ENCODE results near the gene RRBP1. TPM values are rescaled to one million over a fixed set of nuclear protein-coding genes. Genes with fewer than 3 reads are reported as not detected.
"Not testable (repeated sequence)": the region's sequence is repeated elsewhere in the genome, so short reads cannot be mapped to it uniquely, and the experiment has no call there.

The RRBP1 gene
- total RNA-seq, 2 experiments from 2014 or later = 26.4 to 27.2 TPM

GRCh38 chr20:17659801-17660200 is 22.2 kb downstream of the RRBP1 start:
- no peaks in the 10 kb centered on the region for H3K27me3 ChIP-seq (ENCODE audit: control insufficient read depth in 1 of 2, insufficient read depth in 2 of 2, low read length in 2 of 2)
- H3K4me1 Mint-ChIP-seq (ENCODE audit: low read depth) = peaks cover 8% of the 10 kb centered on the region
- no peaks in the 10 kb centered on the region for H3K27me3 Mint-ChIP-seq
- ATAC-seq (ENCODE audit: poor library complexity) = no peak
- no peak for DNase-seq
- no peak for TF ChIP-seq CTCF (IDR thresholded peaks at IDR 0.05)
- POLR2A ChIA-PET = no interaction called here
- intact Hi-C loops (cut with DNase I, micrococcal nuclease) = loop anchor here in 1 of 2 experiments (10.0 kb wide), 1 partner anchor 235 kb away; no protein-coding TSS in a partner anchor
- no peak overlapping the region for H3K4me3 Mint-ChIP-seq
- H3K4me3 ChIP-seq (ENCODE audit: low read length) = no peak overlapping the region
- H3K36me3 Mint-ChIP-seq (ENCODE audit: low read depth) = peaks cover 37% of the 10 kb centered on the region
- peaks cover 8% of the 10 kb centered on the region for H3K4me1 ChIP-seq (ENCODE audit: insufficient read depth, low read length)
- no peaks in the 10 kb centered on the region for H3K9me3 Mint-ChIP-seq
- CTCF ChIA-PET = no interaction called here
- peaks cover 10% of the 10 kb centered on the region for H3K36me3 ChIP-seq (ENCODE audit: insufficient read depth, low read length)
- no peak overlapping the region for H3K27ac ChIP-seq (ENCODE audit: low read depth in 1 of 2, low read length in 2 of 2)
- no peak overlapping the region for H3K27ac Mint-ChIP-seq
- H3K9me3 ChIP-seq (ENCODE audit: control insufficient read depth in 1 of 2, insufficient read depth in 1 of 2, low read length in 2 of 2) = peaks cover 0 to 21% of the 10 kb centered on the region in 2 experiments

- POLR2A ChIA-PET; H3K4me1 ChIP-seq (ENCODE audit: insufficient read depth, low read length); H3K27ac Mint-ChIP-seq; DNase-seq; H3K4me3 Mint-ChIP-seq; H3K4me1 Mint-ChIP-seq (ENCODE audit: low read depth); H3K4me3 ChIP-seq (ENCODE audit: low read length); H3K27me3 Mint-ChIP-seq; CTCF ChIA-PET; H3K9me3 Mint-ChIP-seq; ATAC-seq (ENCODE audit: poor library complexity); H3K27ac ChIP-seq (ENCODE audit: low read depth in 1 of 2, low read length in 2 of 2); H3K27me3 ChIP-seq (ENCODE audit: control insufficient read depth in 1 of 2, insufficient read depth in 2 of 2, low read length in 2 of 2): not testable (repeated sequence)
- H3K36me3 Mint-ChIP-seq (ENCODE audit: low read depth) = peaks cover 37% of the 10 kb centered on the region
- Histone ChIP-seq H3K9me3 (ENCODE audit: control insufficient read depth in 1 of 2, insufficient read depth in 1 of 2, low read length in 2 of 2) (peaks cover 0 to 21% of the 10 kb centered on the region in 2 experiments), H3K36me3 (ENCODE audit: insufficient read depth, low read length) (peaks cover 10% of the 10 kb centered on the region)
- intact Hi-C loops (cut with DNase I, micrococcal nuclease) = loop anchor here in 1 of 2 experiments (10.0 kb wide), 1 partner anchor 235 kb away; no protein-coding TSS in a partner anchor
These were observed 22.7 kb downstream of the RRBP1 start for GRCh38 chr20:17659344-17659743.

- Histone ChIP-seq H3K4me1 (ENCODE audit: insufficient read depth, low read length) (no peaks in the 10 kb centered on the region), H3K9me3 (ENCODE audit: control insufficient read depth in 1 of 2, insufficient read depth in 1 of 2, low read length in 2 of 2) (peaks cover 0 to 21% of the 10 kb centered on the region in 2 experiments), H3K27ac (ENCODE audit: low read depth in 1 of 2, low read length in 2 of 2) (no peak overlapping the region), H3K36me3 (ENCODE audit: insufficient read depth, low read length) (peaks cover 10% of the 10 kb centered on the region), H3K4me3 (ENCODE audit: low read length) (no peak overlapping the region), H3K27me3 (ENCODE audit: control insufficient read depth in 1 of 2, insufficient read depth in 2 of 2, low read length in 2 of 2) (no peaks in the 10 kb centered on the region)
- no peak for DNase-seq
- H3K9me3 Mint-ChIP-seq = no peaks in the 10 kb centered on the region
- peaks cover 37% of the 10 kb centered on the region for H3K36me3 Mint-ChIP-seq (ENCODE audit: low read depth)
- no peaks in the 10 kb centered on the region for H3K4me1 Mint-ChIP-seq (ENCODE audit: low read depth)
- TF ChIP-seq CTCF (IDR thresholded peaks at IDR 0.05) = no peak
- no peak overlapping the region for H3K4me3 Mint-ChIP-seq
- CTCF ChIA-PET = no interaction called here
- no peak overlapping the region for H3K27ac Mint-ChIP-seq
- intact Hi-C loops (cut with DNase I, micrococcal nuclease) = loop anchor here in 1 of 2 experiments (10.0 kb wide), 1 partner anchor 236 kb away; no protein-coding TSS in a partner anchor
- H3K27me3 Mint-ChIP-seq = no peaks in the 10 kb centered on the region
- no peak for ATAC-seq (ENCODE audit: poor library complexity)
- POLR2A ChIA-PET = no interaction called here
These were observed 23.4 kb downstream of the RRBP1 start for GRCh38 chr20:17658648-17658993.
